ENCODE measurements around the gene VKORC1. TPM values are rescaled to one million over a fixed set of nuclear protein-coding genes. Genes with fewer than 3 reads are reported as not detected.

The VKORC1 gene
- polyA plus RNA-seq (2013, experiment 1 of 2), result 237 TPM
- 255 TPM for polyA plus RNA-seq (2013, experiment 2 of 2)

- peak within 1 kb of the TSS in 1 of 2 experiments; percentile 98 for H3K14ac ChIP-seq (ENCODE audit: low read length in 2 of 2)
- peak within 1 kb of the TSS; percentile 68 for H3K4me2 ChIP-seq (ENCODE audit: low read length, poor library complexity, severe bottlenecking)
- peak within 1 kb of the TSS; percentile 97 for H2AFZ ChIP-seq (ENCODE audit: low read depth, low read length)
- peaks cover 17 to 22% of the 10 kb centered on the region in 2 experiments for H3K36me3 ChIP-seq (ENCODE audit: control insufficient read depth in 1 of 2, insufficient read depth in 2 of 2, low read depth in 1 of 2, low read length in 2 of 2)
- peak within 1 kb of the TSS; percentile 5 to 29 for H3K4ac ChIP-seq (ENCODE audit: low read depth in 1 of 2, low read length in 2 of 2)
- H3K27ac ChIP-seq (ENCODE audit: low read length, poor library complexity, severe bottlenecking), result peak within 1 kb of the TSS; percentile 63
- DNase-seq, result peak; percentile 98
- no peak within 1 kb of the TSS for H2AK5ac ChIP-seq (ENCODE audit: low read length, severe bottlenecking)
- WGBS, result under 1% methylated on average over 67 of the region's 69 CpGs
- peak within 1 kb of the TSS; percentile 77 to 91 for H3K18ac ChIP-seq (ENCODE audit: low read depth in 1 of 2, low read length in 2 of 2)
- H2BK15ac ChIP-seq (ENCODE audit: low read depth, poor library complexity, severe bottlenecking), result no peak within 1 kb of the TSS
- peaks cover 25% of the 10 kb centered on the region for H3K4me1 ChIP-seq (ENCODE audit: control insufficient read depth, insufficient read depth, low read depth, low read length)
- H3K79me1 ChIP-seq (replicated peaks; ENCODE audit: low read length, poor library complexity, severe bottlenecking), result peaks cover 6% of the 10 kb centered on the region
- H3K27me3 ChIP-seq (ENCODE audit: control insufficient read depth in 1 of 2, insufficient read depth in 1 of 2, low read length in 2 of 2), result no peaks in the 10 kb centered on the region
- no peak within 1 kb of the TSS for H2BK5ac ChIP-seq (ENCODE audit: low read depth, low read length, poor library complexity, severe bottlenecking)
- H4K8ac ChIP-seq (ENCODE audit: low read length), result peak within 1 kb of the TSS; percentile 81
- H3K4me3 ChIP-seq (ENCODE audit: insufficient read depth in 1 of 2, low read depth in 1 of 2, low read length in 2 of 2), result peak within 1 kb of the TSS; percentile 92 to 100
- H3K9ac ChIP-seq (ENCODE audit: low read length), result peak within 1 kb of the TSS; percentile 97
- no peaks in the 10 kb centered on the region for H3K9me3 ChIP-seq (ENCODE audit: control insufficient read depth, low read length)
- no peak within 1 kb of the TSS for H2BK120ac ChIP-seq (ENCODE audit: low read depth, low read length)
- H2BK12ac ChIP-seq (ENCODE audit: low read length in 2 of 2), result peak within 1 kb of the TSS; percentile 15 to 75
- peak within 1 kb of the TSS; percentile 82 for H4K91ac ChIP-seq (ENCODE audit: low read length)
- peak within 1 kb of the TSS; percentile 48 to 49 for H3K23ac ChIP-seq (ENCODE audit: low read length in 2 of 2)
Observed at GRCh38 chr16:31094424-31095120, at the start of gene VKORC1. TSS of gene VKORC1 (minus strand) at chr16:31094797. CDS start at chr16:31094729, 68 bp downstream.

- H3K4me1 ChIP-seq (ENCODE audit: control insufficient read depth, insufficient read depth, low read depth, low read length), result peaks cover 29% of the 10 kb centered on the region
- H3K4me3 ChIP-seq (ENCODE audit: insufficient read depth in 1 of 2, low read depth in 1 of 2, low read length in 2 of 2), result no peak overlapping the region
- H3K9ac ChIP-seq (ENCODE audit: low read length), result no peak overlapping the region
- H3K14ac ChIP-seq (ENCODE audit: low read length in 2 of 2), result no peak overlapping the region
- no peak overlapping the region for H4K91ac ChIP-seq (ENCODE audit: low read length)
- no peak overlapping the region for H2AFZ ChIP-seq (ENCODE audit: low read depth, low read length)
- 89% methylated on average over 8 of the region's 8 CpGs for WGBS
- no peak overlapping the region for H3K27ac ChIP-seq (ENCODE audit: low read length, poor library complexity, severe bottlenecking)
- no peak overlapping the region for H2BK15ac ChIP-seq (ENCODE audit: low read depth, poor library complexity, severe bottlenecking)
- no peak overlapping the region for H2BK120ac ChIP-seq (ENCODE audit: low read depth, low read length)
- H2AK5ac ChIP-seq (ENCODE audit: low read length, severe bottlenecking), result no peak overlapping the region
- no peak overlapping the region for H2BK5ac ChIP-seq (ENCODE audit: low read depth, low read length, poor library complexity, severe bottlenecking)
- no peaks in the 10 kb centered on the region for H3K9me3 ChIP-seq (ENCODE audit: control insufficient read depth, low read length)
- H3K79me1 ChIP-seq (replicated peaks; ENCODE audit: low read length, poor library complexity, severe bottlenecking), result no peaks in the 10 kb centered on the region
- H3K27me3 ChIP-seq (ENCODE audit: control insufficient read depth in 1 of 2, insufficient read depth in 1 of 2, low read length in 2 of 2), result peaks cover 32 to 34% of the 10 kb centered on the region in 2 experiments
- no peak for DNase-seq
- H3K23ac ChIP-seq (ENCODE audit: low read length in 2 of 2), result no peak overlapping the region
- H4K8ac ChIP-seq (ENCODE audit: low read length), result peak overlapping the region; percentile 31
- H2BK12ac ChIP-seq (ENCODE audit: low read length in 2 of 2), result no peak overlapping the region
- H3K4ac ChIP-seq (ENCODE audit: low read depth in 1 of 2, low read length in 2 of 2), result no peak overlapping the region
- H3K4me2 ChIP-seq (ENCODE audit: low read length, poor library complexity, severe bottlenecking), result no peak overlapping the region
- H3K36me3 ChIP-seq (ENCODE audit: control insufficient read depth in 1 of 2, insufficient read depth in 2 of 2, low read depth in 1 of 2, low read length in 2 of 2), result no peaks in the 10 kb centered on the region
- H3K18ac ChIP-seq (ENCODE audit: low read depth in 1 of 2, low read length in 2 of 2), result no peak overlapping the region
Observed at GRCh38 chr16:31143694-31144148, 49.1 kb upstream of the VKORC1 start.

DNA sequence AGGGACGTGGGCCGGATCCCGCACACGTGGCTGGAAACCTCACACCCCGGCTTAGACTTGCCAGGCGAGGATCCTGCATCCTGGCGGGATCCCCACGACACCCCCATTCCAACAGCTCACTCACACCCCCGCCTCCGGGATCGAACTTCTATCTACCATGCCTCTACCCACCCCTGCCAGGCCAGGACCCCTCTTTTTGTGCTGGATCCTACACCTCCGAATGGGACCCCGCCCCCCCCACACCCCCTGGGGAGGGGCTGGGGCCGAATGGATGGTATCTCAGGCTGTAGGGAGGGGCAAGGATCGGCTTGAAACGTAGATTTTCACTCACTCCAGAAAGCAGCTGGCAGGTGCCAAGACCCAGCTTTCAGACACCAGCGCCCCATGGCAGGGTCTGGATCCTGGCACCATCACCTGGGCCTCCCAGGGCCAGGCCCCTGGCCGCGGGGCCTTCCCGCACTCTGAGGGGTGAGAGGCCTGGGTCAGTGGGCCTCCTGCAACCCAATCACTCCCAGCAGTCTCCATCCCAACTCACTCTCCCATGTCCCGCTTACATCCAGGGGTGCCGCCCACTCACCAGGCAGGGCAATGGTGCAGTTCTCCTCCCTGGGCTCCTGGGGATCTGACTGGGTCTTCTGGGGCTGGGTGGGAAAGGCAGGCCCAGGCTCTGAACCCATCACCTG lies 48.6 kb upstream of the VKORC1 start:
- Histone ChIP-seq H2AFZ (ENCODE audit: low read depth, low read length) (peak overlapping the region; percentile 99), H2AK5ac (ENCODE audit: low read length, severe bottlenecking) (no peak overlapping the region), H3K14ac (ENCODE audit: low read length in 2 of 2) (no peak overlapping the region), H4K91ac (ENCODE audit: low read length) (peak overlapping the region; percentile 45), H3K23ac (ENCODE audit: low read length in 2 of 2) (no peak overlapping the region), H3K18ac (ENCODE audit: low read depth in 1 of 2, low read length in 2 of 2) (peak overlapping the region; percentile 74 to 94), H2BK12ac (ENCODE audit: low read length in 2 of 2) (peak overlapping the region in 1 of 2 experiments; percentile 43), H2BK15ac (ENCODE audit: low read depth, poor library complexity, severe bottlenecking) (peak overlapping the region; percentile 92), H3K4me1 (ENCODE audit: control insufficient read depth, insufficient read depth, low read depth, low read length) (peaks cover 30% of the 10 kb centered on the region), H3K27ac (ENCODE audit: low read length, poor library complexity, severe bottlenecking) (no peak overlapping the region), H2BK120ac (ENCODE audit: low read depth, low read length) (no peak overlapping the region), H3K4me3 (ENCODE audit: insufficient read depth in 1 of 2, low read depth in 1 of 2, low read length in 2 of 2) (peak overlapping the region; percentile 59 to 71), H3K4me2 (ENCODE audit: low read length, poor library complexity, severe bottlenecking) (peak overlapping the region; percentile 92), H4K8ac (ENCODE audit: low read length) (peak overlapping the region; percentile 88), H2BK5ac (ENCODE audit: low read depth, low read length, poor library complexity, severe bottlenecking) (no peak overlapping the region), H3K36me3 (ENCODE audit: control insufficient read depth in 1 of 2, insufficient read depth in 2 of 2, low read depth in 1 of 2, low read length in 2 of 2) (no peaks in the 10 kb centered on the region), H3K9ac (ENCODE audit: low read length) (peak overlapping the region; percentile 55), H3K27me3 (ENCODE audit: control insufficient read depth in 1 of 2, insufficient read depth in 1 of 2, low read length in 2 of 2) (peaks cover 26 to 29% of the 10 kb centered on the region in 2 experiments), H3K9me3 (ENCODE audit: control insufficient read depth, low read length) (no peaks in the 10 kb centered on the region), H3K4ac (ENCODE audit: low read depth in 1 of 2, low read length in 2 of 2) (peak overlapping the region; percentile 64 to 87), H3K79me1 (replicated peaks; ENCODE audit: low read length, poor library complexity, severe bottlenecking) (no peaks in the 10 kb centered on the region)
- WGBS, result 86% methylated on average over 11 of the region's 22 CpGs
- DNase-seq, result no peak
